ENCODE data around the gene CREB3L2.

The CREB3L2 gene

GRCh38 chr7:137853053-137853452 is 148.8 kb downstream of the CREB3L2 start:
- DNase-seq (ENCODE audit: low read depth in 1 of 2, low spot score in 1 of 2): no peak
- TF ChIP-seq POLR2AphosphoS5 (IDR thresholded peaks at IDR 0.05; ENCODE audit: low read depth): no peak
- no peak for TF ChIP-seq REST (IDR thresholded peaks at IDR 0.05; ENCODE audit: insufficient replicate concordance, low read depth)
- no peak for TF ChIP-seq CTCF (IDR thresholded peaks at IDR 0.05; ENCODE audit: insufficient read depth, low read length)
- TF ChIP-seq SPI1 (IDR thresholded peaks at IDR 0.05; ENCODE audit: borderline replicate concordance, low read depth): no peak
- no peak for TF ChIP-seq GABPA (IDR thresholded peaks at IDR 0.05; ENCODE audit: low read depth)
- Histone ChIP-seq H3K27me3 (ENCODE audit: insufficient read depth, poor library complexity, severe bottlenecking) (peaks cover 3% of the 10 kb centered on the region), H3K27ac (replicated peaks) (no peak overlapping the region), H3K4me3 (replicated peaks; ENCODE audit: insufficient read depth, low read length) (no peak overlapping the region)

GRCh38 chr7:137852108-137852507 is 149.8 kb downstream of the CREB3L2 start:
- no peak for TF ChIP-seq GABPA (IDR thresholded peaks at IDR 0.05; ENCODE audit: low read depth)
- TF ChIP-seq REST (IDR thresholded peaks at IDR 0.05; ENCODE audit: insufficient replicate concordance, low read depth): no peak
- no peak for TF ChIP-seq POLR2AphosphoS5 (IDR thresholded peaks at IDR 0.05; ENCODE audit: low read depth)
- no peak for TF ChIP-seq SPI1 (IDR thresholded peaks at IDR 0.05; ENCODE audit: borderline replicate concordance, low read depth)
- TF ChIP-seq CTCF (IDR thresholded peaks at IDR 0.05; ENCODE audit: insufficient read depth, low read length): no peak
- H3K4me3 ChIP-seq (replicated peaks; ENCODE audit: insufficient read depth, low read length): no peak overlapping the region

GRCh38 chr7:137850972-137851945 is 150.6 kb downstream of the CREB3L2 start:
- H3K4me3 ChIP-seq (replicated peaks; ENCODE audit: insufficient read depth, low read length): no peak overlapping the region
- peaks cover 16% of the 10 kb centered on the region for H3K27me3 ChIP-seq (ENCODE audit: insufficient read depth, poor library complexity, severe bottlenecking)
- TF ChIP-seq SPI1 (IDR thresholded peaks at IDR 0.05; ENCODE audit: borderline replicate concordance, low read depth): no peak
- TF ChIP-seq REST (IDR thresholded peaks at IDR 0.05; ENCODE audit: insufficient replicate concordance, low read depth): no peak
- TF ChIP-seq GABPA (IDR thresholded peaks at IDR 0.05; ENCODE audit: low read depth): no peak
- no peak for TF ChIP-seq POLR2AphosphoS5 (IDR thresholded peaks at IDR 0.05; ENCODE audit: low read depth)
- no peak for TF ChIP-seq CTCF (IDR thresholded peaks at IDR 0.05; ENCODE audit: insufficient read depth, low read length)
- no peak for DNase-seq (ENCODE audit: low read depth in 1 of 2, low spot score in 1 of 2)
- H3K27ac ChIP-seq (replicated peaks): no peak overlapping the region

More at GRCh38 chr7:137852108-137852507, 149.8 kb downstream of the CREB3L2 start:
- H3K27me3 ChIP-seq (ENCODE audit: insufficient read depth, poor library complexity, severe bottlenecking): peaks cover 12% of the 10 kb centered on the region
- no peak overlapping the region for H3K27ac ChIP-seq (replicated peaks)
- DNase-seq (ENCODE audit: low read depth in 1 of 2, low spot score in 1 of 2): no peak

Data from HL-60 (cell line).